Spleen (tissue), 11 donors: ENCODE measurements around the gene CAPN10. TPM values are rescaled to one million over a fixed set of nuclear protein-coding genes. Genes with fewer than 3 reads are reported as not detected.

Experiments used
- DNase-seq: peaks from one replicate; pipeline ENCODE4 v3.0.0-alpha.2; 2020
- H3K27ac ChIP-seq, 8 donors: fragments of 200-600 bp; sonication (generic) in 7 of 8; 1 replicate in 4 of 8; 2 replicates in 4 of 8; pipeline versions ENCODE4 v1.5.0 to v1.8.0; 2016 to 2021; ENCODE audit warnings: inconsistent platforms in 4 of 8, mild to moderate bottlenecking in 4 of 8, moderate library complexity in 1 of 8
- H3K27me3 ChIP-seq, 7 donors: fragments of 200-600 bp; sonication (generic) in 6 of 7; replicated peaks in 1 of 7; 1 replicate in 4 of 7; 2 replicates in 3 of 7; pipeline versions ENCODE4 v1.5.0 to v1.8.0; 2016 to 2021; ENCODE audit warnings: inconsistent platforms in 3 of 7, mild to moderate bottlenecking in 1 of 7
- H3K36me3 ChIP-seq, 6 donors: fragments of 200-600 bp; sonication (generic) in 5 of 6; 1 replicate in 4 of 6; 2 replicates in 2 of 6; pipeline versions ENCODE4 v1.5.0 to v1.8.0; 2016 to 2021; ENCODE audit warnings: inconsistent platforms in 2 of 6
- H3K4me1 ChIP-seq, 6 donors: fragments of 200-600 bp; sonication (generic) in 5 of 6; 1 replicate in 3 of 6; 2 replicates in 3 of 6; pipeline versions ENCODE4 v1.5.0 to v1.8.0; 2016 to 2021; ENCODE audit warnings: inconsistent platforms in 3 of 6
- H3K4me3 ChIP-seq, 8 donors: fragments of 200-600 bp; sonication (generic) in 7 of 8; 1 replicate in 4 of 8; 2 replicates in 4 of 8; pipeline versions ENCODE4 v1.5.0 to v1.8.0; 2016 to 2021; ENCODE audit warnings: inconsistent platforms in 4 of 8, mild to moderate bottlenecking in 4 of 8, moderate library complexity in 2 of 8
- H3K9me3 ChIP-seq, 8 donors: fragments of 200-600 bp; sonication (generic) in 7 of 8; 1 replicate in 4 of 8; 2 replicates in 4 of 8; pipeline versions ENCODE4 v1.5.0 to v1.8.0; 2016 to 2021; ENCODE audit warnings: inconsistent platforms in 4 of 8
- CTCF ChIP-seq, 11 experiments: fragments of 200-600 bp in 7 of 11; fragments of 450-650 bp in 4 of 11; sonication (generic) in 4 of 11; IDR thresholded peaks in 8 of 11; conservative IDR thresholded peaks in 3 of 11; 1 replicate in 7 of 11; 2 replicates in 4 of 11; pipeline versions ENCODE4 v1.4.0 to v1.8.0; 2016 to 2021; ENCODE audit warnings: antibody characterized with exemption in 11 of 11, inconsistent platforms in 4 of 11, mild to moderate bottlenecking in 1 of 11
- POLR2A ChIP-seq, 3 donors: fragments of 450-650 bp; IDR thresholded peaks; one replicate each; pipeline ENCODE4 v1.5.1; 2017; ENCODE audit warnings: antibody characterized with exemption in 3 of 3, mild to moderate bottlenecking in 1 of 3
- POLR2AphosphoS5 ChIP-seq, 3 donors: sonication (generic); formaldehyde crosslinking; IDR thresholded peaks; one replicate each; pipeline ENCODE4 v1.5.1; 2017; ENCODE audit warnings: antibody characterized with exemption in 3 of 3
- WGBS, 5 donors: extraction: QIAGEN DNeasy Blood & Tissue Kit in 3 of 5; methylation state at CpG; one replicate each; pipeline versions ENCODE4 v1.1.5 to v1.1.7; 2013 to 2018; 5-methylcytosine and 5-hydroxymethylcytosine counted together
- intact Hi-C: fragments of 100-400 bp; cut with DNase I; formaldehyde crosslinking; loops from one replicate; pipeline ENCODE4 v1.15.0; 2023; ENCODE audit warnings: low total_unique reads
- polyA plus RNA-seq, 3 donors: library from polyadenylated mRNA; stranded (reverse); fragments of 200-250 nt; gene quantifications; one replicate each; pipeline ENCODE4 v1.2.1, GENCODE V29; 2013
- total RNA-seq, 7 donors: library from RNA; depleted of rRNA in 3 of 7; stranded (reverse); fragments of >200 nt in 3 of 7; fragmentation: NEBNext Ultra II Directional in 4 of 7; extraction: Animal tissue kit (Norgen Biotek cat#: 25700) in 4 of 7; gene quantifications; one replicate each; pipeline versions ENCODE4 v1.1.0 to v1.2.1, GENCODE V29; 2016 to 2021
- donor health status: healthy with polysubstance abuse.
- donor health status: DM: no; HTN: no; CAD: no; lungs with moderate emphysema.
- donor health status: DM: no; HTN: no; CAD: no.
- donor health status: Bipolar disorder and iron deficiency.
- donor health status: healthy.
- donor health status: DM: no; HTN: no; CAD: no.
- donor health status: DM: yes; HTN: yes; CAD: no.

CAPN10 gene
- total and polyA plus RNA-seq, 10 donors = 34.7 to 83.1 (median 60.5) TPM

- WGBS, 5 donors = 70 to 82% (median 72%) methylated on average over 27 to 36 of the region's 36 CpGs
- H3K9me3 ChIP-seq = peaks cover 0 to 1% (median 0%) of the 10 kb centered on the region in 8 donors
- intact Hi-C loops = no loop called here
- TF ChIP-seq POLR2AphosphoS5 (IDR thresholded peaks at IDR 0.05) (peak in 1 of 3 donors; percentile 36), CTCF (IDR thresholded peaks at IDR 0.05 in 8 of 11, conservative IDR thresholded peaks at IDR 0.05 in 3 of 11) (no peak), POLR2A (IDR thresholded peaks at IDR 0.05) (no peak)
- H3K36me3 ChIP-seq = no peaks in the 10 kb centered on the region
- H3K27ac ChIP-seq = peak overlapping the region in 1 of 8 donors; percentile 8
- peaks cover 0 to 84% (median 30%) of the 10 kb centered on the region in 7 donors for H3K27me3 ChIP-seq
- H3K4me3 ChIP-seq = peak overlapping the region in 1 of 8 donors; percentile 32
- H3K4me1 ChIP-seq = no peaks in the 10 kb centered on the region
- no peak for DNase-seq
These were observed 59.8 kb downstream of the CAPN10 start for GRCh38 chr2:240646176-240646899.

- intact Hi-C loops = no loop called here
- Histone ChIP-seq H3K4me3 (no peak overlapping the region), H3K27me3 (peaks cover 0 to 91% (median 30%) of the 10 kb centered on the region in 7 donors), H3K27ac (no peak overlapping the region), H3K9me3 (peaks cover 0 to 3% (median 0%) of the 10 kb centered on the region in 8 donors), H3K4me1 (no peaks in the 10 kb centered on the region), H3K36me3 (no peaks in the 10 kb centered on the region)
- 76 to 84% (median 81%) methylated on average over 15 to 30 of the region's 30 CpGs for WGBS, 5 donors
- TF ChIP-seq POLR2AphosphoS5 (IDR thresholded peaks at IDR 0.05) (no peak), CTCF (IDR thresholded peaks at IDR 0.05 in 8 of 11, conservative IDR thresholded peaks at IDR 0.05 in 3 of 11) (no peak), POLR2A (IDR thresholded peaks at IDR 0.05) (no peak)
- no peak for DNase-seq
These were observed 60.5 kb downstream of the CAPN10 start for GRCh38 chr2:240646900-240647502.

GRCh38 chr2:240647503-240648154, 61.1 kb downstream of the CAPN10 start:
- intact Hi-C loops = no loop called here
- WGBS, 5 donors = 54 to 87% (median 71%) methylated on average over 21 to 22 of the region's 22 CpGs
- Histone ChIP-seq H3K4me1 (no peaks in the 10 kb centered on the region), H3K9me3 (peaks cover 0 to 3% (median 0%) of the 10 kb centered on the region in 8 donors), H3K4me3 (no peak overlapping the region), H3K27me3 (peaks cover 0 to 88% (median 30%) of the 10 kb centered on the region in 7 donors), H3K27ac (no peak overlapping the region), H3K36me3 (no peaks in the 10 kb centered on the region)
- no peak for DNase-seq
- TF ChIP-seq CTCF (IDR thresholded peaks at IDR 0.05 in 8 of 11, conservative IDR thresholded peaks at IDR 0.05 in 3 of 11) = no peak
- TF ChIP-seq POLR2AphosphoS5 (IDR thresholded peaks at IDR 0.05) = no peak
- no peak for TF ChIP-seq POLR2A (IDR thresholded peaks at IDR 0.05)
